Measurements from ENCODE around the gene PTPN14. TPM values are rescaled to one million over a fixed set of nuclear protein-coding genes. Genes with fewer than 3 reads are reported as not detected.

PTPN14 gene
- total and polyA plus RNA-seq, 5 donors = 4.7 to 35.1 (median 17.7) TPM

DNA sequence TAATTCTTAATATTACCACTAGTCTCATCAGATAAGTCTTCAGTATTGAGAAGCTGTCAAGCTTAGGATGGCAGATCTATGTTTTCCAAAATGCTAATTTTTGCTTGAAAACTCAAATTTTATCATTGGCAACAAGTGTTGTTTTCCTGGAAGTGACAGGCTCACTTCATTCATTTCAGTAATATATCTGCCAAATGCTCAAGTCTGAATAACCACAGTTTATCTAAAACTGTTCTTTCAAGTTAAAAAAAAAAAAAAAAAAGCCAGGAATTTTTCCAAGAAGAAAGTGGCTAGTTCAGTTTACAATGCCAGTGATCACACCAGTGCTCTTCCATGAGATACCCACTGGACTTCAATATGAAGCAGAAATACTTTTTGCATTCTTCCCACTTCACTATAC is 249.9 kb downstream of the PTPN14 start:
- ATAC-seq = no peak
- intact Hi-C loops (cut with DNase I) = no loop called here

GRCh38 chr1:214300149-214300780 is 251.1 kb downstream of the PTPN14 start:
- Histone ChIP-seq H3K4me3 (ENCODE audit: low read length) (no peak overlapping the region), H3K9me3 (ENCODE audit: control insufficient read depth, low read length) (no peaks in the 10 kb centered on the region), H3K27me3 (ENCODE audit: control insufficient read depth, insufficient read depth) (no peaks in the 10 kb centered on the region), H3K27ac (ENCODE audit: low read length) (no peak overlapping the region), H3K4me1 (ENCODE audit: control insufficient read depth, insufficient read depth, low read length) (no peaks in the 10 kb centered on the region)
- no peak for DNase-seq
- intact Hi-C loops (cut with DNase I) = no loop called here
- no peak for ATAC-seq
- WGBS = 94% methylated on average over 9 of the region's 9 CpGs

More for the DNA sequence above, 249.9 kb downstream of the PTPN14 start:
- H3K27ac ChIP-seq (ENCODE audit: low read length) = no peak overlapping the region
- no peaks in the 10 kb centered on the region for H3K4me1 ChIP-seq (ENCODE audit: control insufficient read depth, insufficient read depth, low read length)
- no peaks in the 10 kb centered on the region for H3K27me3 ChIP-seq (ENCODE audit: control insufficient read depth, insufficient read depth)
- H3K4me3 ChIP-seq (ENCODE audit: low read length) = no peak overlapping the region
- DNase-seq = no peak
- H3K9me3 ChIP-seq (ENCODE audit: control insufficient read depth, low read length) = no peaks in the 10 kb centered on the region

Other genes starting within 250 kb of the PTPN14 start
- gene CENPF, start 51.6 kb upstream of the PTPN14 start, total RNA-seq = 1 to 10 TPM in 2 of 4 donors, under 1 TPM in 2; 0.37 to 2.3 (median 1.1) TPM
- 0.29 TPM for gene CENPF, start 51.6 kb upstream of the PTPN14 start, polyA plus RNA-seq